Fibroblast of skin of right biceps (primary cell): Measurements from ENCODE around the gene LMF2.

Experiments
- DNase-seq: peaks from one replicate; pipeline ENCODE4 v3.0.0-alpha.2; 2013

LMF2 gene

DNA sequence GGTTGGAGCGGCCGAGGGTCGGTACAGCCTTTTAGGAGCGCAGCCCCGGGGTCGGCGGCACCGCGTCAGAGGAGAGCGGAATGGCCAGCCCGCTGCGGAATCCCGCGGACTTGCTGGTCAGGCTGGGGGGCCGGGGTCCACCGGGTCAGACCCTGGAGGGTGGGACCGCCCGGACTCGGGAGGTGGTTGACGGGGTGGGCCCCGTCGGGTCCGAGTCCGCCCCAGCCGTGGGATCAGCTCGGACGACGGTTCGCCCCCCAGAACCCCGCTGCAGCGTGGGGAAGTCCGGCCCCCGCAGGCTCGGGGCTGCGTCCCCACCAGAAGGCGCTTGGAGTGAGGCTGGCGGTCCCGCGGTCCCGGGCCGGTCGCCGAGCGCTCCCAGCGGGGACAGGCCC is 26.5 kb downstream of the LMF2 start:
- no peak for DNase-seq

GRCh38 chr22:50479721-50480120 is 27.8 kb downstream of the LMF2 start:
- DNase-seq = no peak

DNA sequence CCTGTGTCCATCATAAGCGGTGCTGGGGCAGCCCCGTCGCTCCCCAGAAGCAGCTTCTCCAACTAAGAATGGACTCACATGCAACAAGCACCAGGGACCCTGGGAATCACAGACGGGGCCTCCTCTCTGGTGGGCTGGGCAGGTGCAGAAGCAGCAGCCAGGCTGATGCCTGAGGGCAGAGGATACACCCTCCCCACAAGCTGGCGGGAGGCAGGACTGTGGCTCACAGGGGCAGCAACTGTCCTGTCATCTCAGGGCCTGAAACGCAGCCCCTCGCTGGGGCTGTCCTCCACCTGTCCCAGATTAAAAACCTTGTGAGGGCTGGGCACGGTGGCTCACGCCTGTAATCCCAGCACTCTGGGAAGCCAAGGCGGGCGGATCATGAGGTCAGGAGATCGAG is 29.6 kb downstream of the LMF2 start:
- no peak for DNase-seq

DNA sequence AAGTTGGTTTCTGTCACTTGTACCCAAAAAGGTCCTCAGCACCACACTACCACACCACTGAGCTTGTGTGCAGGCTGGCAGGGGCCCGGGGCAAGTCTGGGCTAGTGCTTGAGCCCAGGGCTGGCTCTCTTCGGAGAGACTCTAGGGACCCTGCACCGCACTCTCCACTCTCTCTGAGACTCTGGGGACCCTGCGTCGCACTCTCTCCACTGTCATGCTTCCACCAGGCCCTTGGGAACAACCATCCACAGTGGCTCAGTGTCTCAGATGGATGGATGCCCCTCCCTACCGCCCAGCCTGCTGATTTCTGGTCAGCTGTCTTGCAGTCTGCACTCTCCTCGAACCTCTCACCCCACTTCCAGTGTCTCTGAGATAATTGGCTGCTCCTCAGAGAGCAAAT is 30.6 kb downstream of the LMF2 start:
- DNase-seq = no peak

DNA sequence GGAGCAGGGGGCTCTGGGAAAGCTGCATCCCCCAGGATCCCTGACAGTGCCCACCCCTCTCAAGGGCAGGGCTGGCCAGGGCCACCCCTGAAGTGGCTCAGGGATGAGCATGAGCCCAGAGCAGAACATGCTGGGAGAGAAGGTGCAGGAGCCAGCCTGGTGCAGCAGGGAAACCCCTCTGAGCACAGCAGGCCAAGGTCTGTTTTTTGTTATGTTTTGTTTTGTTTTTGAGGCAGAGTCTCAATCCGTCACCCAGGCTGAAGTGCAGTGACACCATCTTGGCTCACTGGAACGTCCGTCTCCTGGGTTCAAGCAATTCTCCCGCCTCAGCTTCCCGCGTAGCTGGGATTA is 31.9 kb downstream of the LMF2 start:
- no peak for DNase-seq

DNA sequence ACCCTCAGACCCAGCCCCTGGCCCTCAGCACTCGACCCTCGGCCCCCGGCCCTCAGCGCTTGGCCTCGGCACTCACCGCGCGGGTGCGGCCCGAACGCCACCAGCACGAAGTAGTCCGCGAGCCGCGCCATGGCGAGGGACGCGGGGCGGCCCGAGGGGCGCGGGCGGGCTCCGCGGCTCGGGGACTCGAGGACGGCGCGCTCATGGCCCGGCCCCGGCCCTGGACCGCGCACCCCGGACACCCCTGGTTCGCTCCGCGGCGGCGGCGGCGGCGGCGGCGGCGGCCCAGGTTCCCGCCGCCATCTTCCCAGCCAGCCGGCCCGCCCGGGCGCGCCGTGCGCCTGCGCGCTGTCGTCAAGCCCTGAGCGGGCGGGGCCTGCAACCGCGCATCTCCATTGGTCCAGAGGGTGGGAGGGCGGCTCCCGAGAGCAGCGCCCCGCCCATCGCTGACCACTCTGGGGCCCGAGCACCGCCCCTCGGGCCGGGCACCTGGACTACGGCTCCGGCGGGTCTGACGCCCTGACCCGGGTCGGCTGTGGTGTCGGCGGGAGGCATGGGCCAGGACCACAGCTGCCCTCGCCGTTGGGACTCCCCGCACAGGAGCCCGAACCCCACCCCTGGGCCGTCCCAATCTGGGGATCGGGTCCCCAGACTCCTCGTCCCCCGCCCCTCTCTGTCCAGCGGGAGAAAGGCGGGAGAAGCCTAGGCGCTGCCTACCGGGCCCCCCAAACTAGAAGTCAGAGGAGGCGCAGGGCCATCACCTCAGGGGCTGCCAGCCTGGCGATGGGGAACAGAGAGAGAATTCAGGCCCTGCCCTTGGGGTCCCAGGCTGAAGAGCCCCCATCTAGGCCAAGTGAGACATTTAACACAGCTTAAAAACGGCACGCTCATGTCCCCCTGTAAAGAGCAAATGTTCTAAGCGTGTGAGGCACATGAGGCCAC is 32.5 kb downstream of the LMF2 start, which contains the start of gene SBF1:
SBF1 (minus strand) TSS at position 326 of the 942 bp plus-strand sequence; CDS start at position 131, 195 bp downstream.
- peak; percentile 87 for DNase-seq

GRCh38 chr22:50473855-50474671 is 33.4 kb downstream of the LMF2 start:
- DNase-seq = peak; percentile 46

GRCh38 chr22:50473088-50473487 is 34.4 kb downstream of the LMF2 start:
- DNase-seq = no peak

DNA sequence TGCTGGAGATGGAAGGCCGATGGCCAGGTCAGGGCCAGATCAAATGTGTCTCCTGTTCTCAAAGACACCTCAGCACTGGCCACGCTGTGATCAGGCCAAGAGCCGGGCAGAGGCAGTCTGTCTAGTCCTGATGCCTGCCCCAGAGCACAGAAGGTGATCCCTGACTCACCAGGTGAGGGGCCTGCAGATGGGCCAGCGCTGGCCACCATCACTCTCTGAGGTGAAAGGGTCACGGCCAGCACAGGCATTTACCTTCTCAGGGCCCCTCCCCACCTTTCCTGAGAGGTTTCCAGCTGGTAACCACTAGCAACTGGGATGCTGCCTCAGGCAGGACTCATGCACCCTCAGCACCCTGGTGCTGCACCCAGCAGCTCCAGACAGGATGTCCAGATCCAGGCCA is 35.5 kb downstream of the LMF2 start:
- DNase-seq = no peak

- no peak for DNase-seq
Measured at GRCh38 chr22:50471197-50471847, 36.2 kb downstream of the LMF2 start.

GRCh38 chr22:50470491-50470890 is 37.0 kb downstream of the LMF2 start:
- DNase-seq = no peak

DNA sequence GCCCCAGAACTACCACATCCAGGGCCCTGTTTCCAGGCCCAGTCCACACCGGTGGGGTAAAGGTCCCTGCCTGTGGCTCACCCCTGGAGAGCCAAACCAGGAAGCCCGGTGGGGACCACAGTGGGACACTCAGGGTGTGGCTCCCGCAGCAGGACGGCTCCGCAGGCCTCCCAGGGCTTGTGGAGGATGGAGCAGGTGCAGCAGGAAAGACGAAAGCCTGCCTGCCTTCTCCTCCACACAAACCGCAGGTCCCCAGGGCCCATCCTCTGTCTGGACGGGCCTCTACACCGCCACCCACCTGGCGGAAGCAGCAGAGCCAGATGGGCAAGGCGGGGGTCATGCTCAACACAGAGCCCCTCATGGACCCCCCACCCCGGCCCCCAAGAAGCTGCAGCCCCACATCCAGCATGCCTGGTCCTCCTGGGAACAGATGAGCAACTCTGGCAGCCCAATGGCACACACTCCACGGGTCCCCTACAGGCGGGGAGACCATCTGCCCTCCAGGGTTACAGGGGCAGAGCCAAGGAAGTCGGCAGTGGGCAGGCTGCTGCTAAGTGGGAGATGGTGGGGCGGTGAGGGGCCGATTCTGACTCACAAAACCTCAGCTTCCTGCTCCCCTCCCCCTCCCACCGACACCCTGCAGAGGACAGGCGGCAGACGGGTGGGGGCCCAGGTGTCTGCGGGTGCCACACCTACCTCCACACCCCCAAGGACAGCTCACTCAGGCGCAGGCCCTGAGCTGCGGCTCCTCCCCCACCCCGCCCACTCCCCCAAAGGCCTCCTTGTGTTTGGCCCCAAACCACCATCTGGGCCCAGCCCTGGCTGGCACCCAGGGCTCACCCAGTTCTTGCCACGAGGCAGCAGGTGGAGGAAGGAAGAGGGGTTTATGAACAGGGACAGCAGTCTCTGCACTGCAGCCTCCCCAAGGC is 37.9 kb downstream of the LMF2 start:
- DNase-seq = peak; percentile 55

GRCh38 chr22:50468626-50469025 is 38.9 kb downstream of the LMF2 start:
- no peak for DNase-seq

DNA sequence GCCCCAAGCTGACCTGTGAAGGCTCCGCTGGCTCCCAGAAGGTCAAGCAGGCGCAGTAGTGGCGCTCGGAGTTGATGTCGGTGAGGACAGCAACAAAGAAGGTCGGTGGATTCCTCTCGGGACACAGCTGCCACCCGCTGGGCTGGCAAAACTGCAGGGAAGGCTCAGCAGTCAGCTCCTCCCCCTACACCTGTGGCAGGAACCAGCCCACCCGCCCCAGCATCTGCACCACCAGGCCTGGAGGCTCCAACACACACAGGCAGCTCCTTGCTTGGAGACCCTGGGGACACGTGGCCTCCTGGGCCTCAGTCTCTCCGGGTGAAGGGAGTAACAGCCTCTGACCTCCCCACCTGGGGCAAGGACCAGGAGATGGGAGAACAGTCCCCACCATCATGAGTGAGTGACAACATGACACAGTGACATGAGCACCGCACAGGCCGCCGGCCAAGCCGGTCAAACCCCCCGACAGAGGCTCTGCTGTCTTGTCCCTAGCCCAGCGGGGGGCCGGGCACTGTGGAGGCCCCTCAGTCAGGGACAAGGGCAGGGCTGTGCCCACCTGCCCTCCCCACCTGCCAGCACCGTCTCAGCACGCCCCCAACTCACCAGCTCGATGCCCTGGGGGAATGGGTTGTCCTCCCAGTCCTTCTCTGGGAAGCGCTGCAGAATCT is 39.6 kb downstream of the LMF2 start:
- no peak for DNase-seq

GRCh38 chr22:50467341-50467740 is 40.2 kb downstream of the LMF2 start:
- DNase-seq = no peak

- DNase-seq = no peak
Measured at GRCh38 chr22:50465066-50465930, 42.2 kb downstream of the LMF2 start.

DNA sequence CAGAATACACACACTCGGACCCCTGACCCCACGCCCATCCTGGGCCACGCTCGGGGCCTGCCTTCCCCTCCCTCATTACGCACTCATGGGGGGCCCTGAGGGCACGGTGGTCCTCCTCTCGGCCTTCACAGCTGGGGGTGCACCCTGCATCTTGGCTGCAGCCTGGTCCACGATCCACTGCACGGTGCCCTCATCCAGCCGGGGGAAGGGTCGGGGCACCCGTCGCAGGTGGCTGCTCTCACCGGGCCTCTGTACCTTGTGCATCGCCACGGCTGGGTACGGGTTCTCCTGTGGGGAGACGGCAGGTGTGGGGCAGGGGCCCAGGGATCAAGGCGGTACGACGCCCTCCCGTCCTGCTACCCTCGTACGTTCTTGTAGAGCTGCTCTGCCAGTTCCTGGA is 43.1 kb downstream of the LMF2 start:
- DNase-seq = no peak

DNA sequence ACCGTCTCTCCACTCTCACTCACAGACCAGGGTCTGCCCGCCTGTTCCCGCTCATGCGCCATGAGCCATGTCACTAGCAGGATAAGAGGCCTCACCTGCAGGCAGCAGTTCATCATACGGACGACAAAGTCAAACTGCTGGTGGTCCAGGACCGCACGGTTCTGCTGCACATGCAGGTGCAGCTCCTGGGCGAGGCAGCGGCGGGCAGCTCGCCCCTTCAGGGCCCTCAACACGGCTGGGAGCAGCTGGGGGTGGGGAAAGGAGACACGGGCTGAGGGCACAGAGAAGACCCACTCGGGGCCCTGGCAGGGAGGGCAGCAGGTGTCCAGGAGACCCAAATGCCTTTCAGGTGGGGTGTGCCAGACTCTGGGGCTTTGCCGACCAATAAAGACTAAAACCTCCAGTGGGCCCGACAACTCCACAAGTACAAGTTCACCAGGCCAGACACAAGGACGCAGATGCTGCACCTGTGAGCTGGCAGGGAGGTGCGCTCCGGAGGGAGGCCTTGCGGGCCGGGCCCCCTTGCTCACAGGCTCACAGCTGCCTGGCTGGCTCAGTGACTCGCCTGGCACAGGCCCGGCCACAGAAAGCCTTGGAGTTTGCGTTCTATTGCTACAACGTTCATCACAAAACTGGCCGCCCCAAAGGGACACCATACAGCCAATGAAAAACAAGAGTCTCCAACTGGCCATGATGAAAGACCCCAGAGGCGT is 44.2 kb downstream of the LMF2 start:
- DNase-seq = no peak

- DNase-seq = no peak
Measured at GRCh38 chr22:50461979-50462540, 45.4 kb downstream of the LMF2 start.

- DNase-seq = no peak
Measured at GRCh38 chr22:50461536-50461935, 46.0 kb downstream of the LMF2 start.
